GM19372 (cell line): ENCODE measurements around the gene SRPRB.

Experiments used
- ATAC-seq: cut with Tn5 transposase; IDR thresholded peaks from one replicate; pipeline ENCODE4 v1.9.1; 2021; ENCODE audit warnings: mild to moderate bottlenecking, low read depth, moderate library complexity; ENCODE audit not compliant: unreplicated experiment

SRPRB gene, protein sequence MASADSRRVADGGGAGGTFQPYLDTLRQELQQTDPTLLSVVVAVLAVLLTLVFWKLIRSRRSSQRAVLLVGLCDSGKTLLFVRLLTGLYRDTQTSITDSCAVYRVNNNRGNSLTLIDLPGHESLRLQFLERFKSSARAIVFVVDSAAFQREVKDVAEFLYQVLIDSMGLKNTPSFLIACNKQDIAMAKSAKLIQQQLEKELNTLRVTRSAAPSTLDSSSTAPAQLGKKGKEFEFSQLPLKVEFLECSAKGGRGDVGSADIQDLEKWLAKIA

DNA sequence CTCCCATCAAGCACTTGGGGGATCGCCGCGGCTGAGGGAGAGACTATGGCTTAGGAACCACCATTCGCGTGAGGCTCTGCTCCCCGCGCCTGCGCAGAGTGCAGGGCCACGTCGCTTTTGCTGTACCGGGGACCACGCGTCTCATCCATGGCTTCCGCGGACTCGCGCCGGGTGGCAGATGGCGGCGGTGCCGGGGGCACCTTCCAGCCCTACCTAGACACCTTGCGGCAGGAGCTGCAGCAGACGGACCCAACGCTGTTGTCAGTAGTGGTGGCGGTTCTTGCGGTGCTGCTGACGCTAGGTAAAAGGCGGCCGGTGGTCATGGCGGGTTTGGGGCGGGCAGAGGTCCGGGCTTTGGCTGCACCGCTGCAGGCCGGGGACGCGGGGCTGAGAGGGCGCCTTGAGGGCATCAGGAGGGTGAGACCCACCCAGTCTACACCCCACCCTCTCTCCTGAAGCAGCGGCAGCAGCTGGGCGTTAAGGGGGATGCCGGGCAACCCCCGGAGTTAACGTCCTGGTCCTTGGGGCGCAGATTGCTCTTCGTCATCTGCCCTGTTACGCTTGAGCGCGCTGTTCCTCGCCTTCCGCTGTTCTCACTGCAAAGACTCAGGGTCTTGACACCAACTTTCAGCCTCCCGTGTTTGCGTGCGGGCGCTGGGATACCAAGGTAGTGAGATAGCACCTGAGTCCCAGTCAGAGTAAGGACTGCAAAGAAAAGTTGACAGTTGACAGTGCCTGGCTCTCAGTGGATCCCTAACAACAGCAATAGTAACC, at the start of gene SRPRB:
SRPRB (plus strand) TSS at position 114 of the 774 bp plus-strand sequence; CDS start at position 148, 34 bp downstream.
- ATAC-seq, result peak; percentile 98

DNA sequence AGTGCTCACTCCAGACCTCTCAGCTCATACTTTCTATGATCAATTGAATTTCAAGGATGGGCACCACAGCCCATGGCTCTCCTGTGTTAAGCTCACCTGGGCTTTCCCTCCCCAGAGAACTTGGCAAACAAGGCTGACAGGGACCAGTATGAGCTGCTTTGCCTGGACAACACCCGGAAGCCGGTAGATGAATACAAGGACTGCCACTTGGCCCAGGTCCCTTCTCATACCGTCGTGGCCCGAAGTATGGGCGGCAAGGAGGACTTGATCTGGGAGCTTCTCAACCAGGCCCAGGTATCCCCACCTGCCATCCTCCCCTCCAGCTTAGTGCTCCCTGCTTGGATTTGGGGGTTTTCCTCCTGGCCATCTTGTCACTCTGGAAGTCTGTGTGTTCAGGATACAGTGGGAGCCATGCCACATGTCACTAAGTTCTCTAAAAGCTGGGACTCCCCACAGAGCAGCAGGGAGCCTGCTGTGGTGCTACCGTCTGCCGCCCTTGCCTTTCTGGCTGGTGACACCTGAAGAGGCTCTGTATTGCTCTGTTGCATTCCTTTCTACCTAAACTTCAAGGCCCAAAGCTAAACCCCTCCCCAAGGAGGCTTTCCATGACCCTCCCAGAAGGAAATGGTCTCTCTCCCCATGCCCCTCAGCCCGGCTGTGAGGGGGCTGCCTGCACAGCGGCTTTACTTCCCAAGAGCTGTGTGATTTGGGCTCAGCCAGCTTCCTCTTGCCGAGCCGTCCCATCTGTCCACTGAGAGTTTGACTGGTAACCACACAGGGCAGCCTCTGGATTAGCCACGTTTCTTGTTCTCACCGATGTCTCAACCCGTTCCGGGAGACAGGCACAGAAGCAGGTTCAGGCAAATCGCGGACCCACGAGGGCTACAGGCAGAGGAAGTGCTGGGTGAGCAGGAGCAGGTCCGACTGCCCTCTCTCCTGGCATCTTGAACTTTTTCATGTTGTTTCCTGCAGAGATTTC, 48.6 kb upstream of the SRPRB start:
- ATAC-seq, result no peak

DNA sequence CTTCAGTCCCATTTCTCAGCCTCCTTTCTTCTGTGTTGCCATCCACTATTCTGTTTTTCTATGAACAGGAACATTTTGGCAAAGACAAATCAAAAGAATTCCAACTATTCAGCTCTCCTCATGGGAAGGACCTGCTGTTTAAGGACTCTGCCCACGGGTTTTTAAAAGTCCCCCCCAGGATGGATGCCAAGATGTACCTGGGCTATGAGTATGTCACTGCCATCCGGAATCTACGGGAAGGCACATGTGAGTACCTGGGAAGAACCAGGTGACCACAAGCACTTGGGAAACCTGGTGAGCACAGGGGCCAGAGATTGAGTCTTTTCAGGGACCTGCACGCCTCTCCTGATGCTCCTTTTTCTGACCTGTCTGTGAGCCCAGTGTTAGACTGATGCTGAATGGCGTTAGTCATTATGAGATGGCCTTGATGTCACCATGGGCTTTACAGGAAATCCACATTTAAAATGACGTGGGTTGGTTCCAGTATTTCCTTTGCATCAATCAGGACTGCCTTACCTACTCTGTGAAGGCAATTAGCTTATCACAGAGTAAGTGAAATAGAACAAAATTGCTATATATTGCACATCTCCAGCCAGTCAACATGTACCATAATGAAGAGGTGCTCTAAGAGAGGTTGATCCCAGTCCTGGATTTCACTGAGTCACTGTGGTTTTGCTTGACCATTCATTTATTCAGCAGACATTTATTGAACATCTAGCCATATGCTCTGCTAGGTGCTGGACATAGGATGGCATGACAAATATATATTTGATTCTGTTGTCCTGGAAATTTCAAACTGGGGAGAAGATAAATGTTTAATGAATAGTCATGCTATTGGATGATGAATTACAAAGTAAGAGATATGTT, 47.7 kb upstream of the SRPRB start:
- ATAC-seq, result no peak

DNA sequence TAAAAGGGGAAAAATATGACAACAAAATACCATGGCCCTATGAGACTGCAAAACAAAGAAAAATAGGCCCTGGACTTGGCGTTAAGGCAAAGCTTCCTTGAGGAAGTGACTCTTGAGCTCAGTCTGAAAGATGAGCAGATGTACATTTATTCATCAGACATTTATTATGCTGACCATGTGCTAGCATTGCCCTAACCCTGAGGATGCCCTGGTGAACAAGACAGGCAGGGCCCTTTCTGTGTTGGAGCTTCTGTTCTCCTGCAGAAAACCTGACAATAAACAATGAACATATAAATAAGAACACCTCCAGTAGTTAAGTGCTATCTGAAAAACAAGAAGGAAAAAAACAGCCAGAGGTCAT, 47.1 kb upstream of the SRPRB start:
- ATAC-seq, result no peak

DNA sequence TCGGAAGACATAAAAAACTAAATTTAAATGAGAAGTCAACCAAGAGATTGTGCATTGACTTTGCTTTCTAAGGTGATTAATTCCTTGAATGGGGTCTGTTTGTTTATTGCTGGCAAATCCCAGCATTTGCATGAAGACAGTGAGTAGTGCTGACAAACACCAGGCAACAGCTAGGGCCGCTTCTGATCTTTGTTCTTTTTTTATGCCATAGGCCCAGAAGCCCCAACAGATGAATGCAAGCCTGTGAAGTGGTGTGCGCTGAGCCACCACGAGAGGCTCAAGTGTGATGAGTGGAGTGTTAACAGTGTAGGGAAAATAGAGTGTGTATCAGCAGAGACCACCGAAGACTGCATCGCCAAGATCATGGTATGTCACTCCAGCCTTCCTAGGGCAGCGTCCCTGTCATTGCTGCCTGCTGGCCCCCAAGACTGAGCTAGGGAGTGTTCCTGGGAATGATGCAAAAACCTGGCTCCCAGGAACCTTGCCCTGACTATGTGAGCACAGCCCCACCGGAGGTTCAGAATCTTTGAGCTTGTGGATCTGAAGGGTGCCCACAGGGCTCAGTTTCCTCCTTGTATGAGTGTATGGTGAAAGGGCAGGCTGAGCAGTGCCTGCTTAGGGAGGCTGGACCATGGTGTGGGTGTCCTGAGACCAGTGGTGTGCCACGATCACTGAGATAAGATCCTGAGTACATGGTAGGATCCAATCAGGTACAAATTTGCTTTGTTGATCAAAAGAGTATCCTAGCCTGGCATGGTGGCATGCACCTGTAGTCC, 46.5 kb upstream of the SRPRB start:
- no peak for ATAC-seq

DNA sequence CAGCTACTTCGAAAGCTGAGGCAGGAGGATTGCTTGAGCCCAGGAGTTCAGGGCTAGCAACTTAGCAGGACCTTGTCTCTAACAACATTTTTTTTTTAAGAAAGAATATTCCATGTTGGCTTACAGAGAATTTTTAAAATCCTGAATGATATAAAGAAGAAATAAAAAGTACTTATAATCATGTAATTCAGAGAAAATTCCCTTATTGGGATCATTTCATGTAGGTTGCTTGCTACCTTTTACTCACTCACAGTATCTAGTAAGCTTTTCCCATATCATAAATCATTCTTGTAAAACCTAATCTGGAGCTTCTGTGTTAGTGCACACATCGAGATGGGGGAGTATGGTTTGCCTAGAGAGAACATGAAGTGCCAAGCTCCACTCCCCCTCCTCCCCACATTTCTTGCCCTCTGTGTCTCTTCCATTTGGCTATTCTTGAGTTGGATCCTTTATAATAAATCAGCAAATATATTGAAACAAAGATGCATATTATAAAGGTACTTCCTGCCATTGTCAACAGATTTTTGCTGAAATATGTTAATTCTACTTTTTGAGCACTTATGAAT, 45.8 kb upstream of the SRPRB start:
- ATAC-seq, result no peak

DNA sequence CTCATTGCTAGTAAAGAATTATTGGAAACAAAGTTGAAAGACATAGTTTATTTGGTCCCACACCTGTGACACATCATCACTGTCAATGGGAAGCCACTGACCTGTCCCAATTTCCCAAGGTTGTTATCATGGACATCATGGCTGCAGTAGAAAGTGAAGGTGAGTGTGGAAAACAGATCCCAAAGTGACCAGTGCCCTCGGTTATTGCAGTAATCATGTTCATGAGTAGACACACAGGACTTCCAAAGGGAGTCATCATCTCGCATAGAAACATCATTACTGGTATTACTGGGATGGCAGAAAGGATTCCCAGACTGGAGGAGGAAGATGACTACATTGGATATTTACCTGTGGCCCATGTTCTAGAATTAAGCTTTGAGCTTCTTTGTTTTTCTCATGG, 44.7 kb upstream of the SRPRB start:
- no peak for ATAC-seq

DNA sequence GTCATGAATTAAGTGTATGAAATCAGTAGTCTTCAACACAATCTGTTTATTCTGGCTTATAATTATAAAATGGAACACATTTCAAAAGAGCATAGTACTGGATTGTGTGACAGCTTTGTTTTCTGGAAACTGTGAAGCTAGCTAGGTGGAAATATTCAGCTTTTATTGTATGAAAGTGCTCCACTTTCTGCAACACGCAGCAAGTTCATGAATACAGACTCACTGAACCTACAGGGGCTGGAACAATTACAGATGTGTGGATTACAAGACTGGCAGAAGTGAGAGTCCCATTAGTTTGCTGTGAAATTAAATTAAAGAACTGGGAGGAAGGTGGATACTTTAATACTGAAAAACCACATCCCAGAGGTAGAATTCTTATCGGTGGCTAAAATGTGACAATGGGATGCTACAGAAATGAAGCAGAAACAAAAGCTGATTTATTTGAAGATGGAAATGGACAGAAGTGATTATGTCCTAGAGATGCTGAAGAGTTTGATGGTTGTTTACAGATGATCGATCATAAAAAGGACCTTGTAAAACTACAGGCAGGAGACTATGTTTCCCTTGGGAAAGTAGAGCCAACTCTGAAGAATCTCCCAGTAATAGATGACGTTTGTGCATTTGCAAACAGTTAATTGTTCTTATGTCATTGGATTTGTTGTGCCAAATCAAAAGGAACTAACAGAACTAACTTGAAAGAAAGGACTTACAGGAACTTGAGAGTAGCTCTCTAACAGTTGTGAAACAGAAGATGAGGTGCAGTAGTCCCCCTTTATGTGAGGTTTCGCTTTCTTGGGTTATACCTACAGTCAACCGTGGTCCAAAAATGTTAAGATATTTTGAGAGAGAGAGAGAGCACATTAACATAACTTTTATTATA, 43.8 kb upstream of the SRPRB start:
- ATAC-seq, result no peak

DNA sequence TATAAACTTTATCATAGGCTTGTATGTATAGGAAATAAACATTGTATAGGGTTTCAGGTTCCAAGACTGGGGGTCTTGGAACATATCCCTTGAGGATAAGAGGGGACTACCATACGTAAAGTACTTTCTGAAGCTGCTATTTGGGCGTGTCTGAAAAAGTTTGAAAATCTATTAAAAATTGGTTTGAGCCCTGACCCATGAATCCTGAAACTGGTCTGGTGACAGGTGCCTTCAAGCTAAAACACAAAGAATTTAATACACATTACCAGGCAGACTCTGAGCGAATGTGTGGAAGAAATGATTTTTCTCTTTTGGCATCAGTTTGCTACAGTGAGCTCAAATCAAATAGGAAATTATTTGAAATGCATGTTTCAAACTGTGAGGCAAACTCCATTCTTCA, 43.1 kb upstream of the SRPRB start:
- no peak for ATAC-seq

DNA sequence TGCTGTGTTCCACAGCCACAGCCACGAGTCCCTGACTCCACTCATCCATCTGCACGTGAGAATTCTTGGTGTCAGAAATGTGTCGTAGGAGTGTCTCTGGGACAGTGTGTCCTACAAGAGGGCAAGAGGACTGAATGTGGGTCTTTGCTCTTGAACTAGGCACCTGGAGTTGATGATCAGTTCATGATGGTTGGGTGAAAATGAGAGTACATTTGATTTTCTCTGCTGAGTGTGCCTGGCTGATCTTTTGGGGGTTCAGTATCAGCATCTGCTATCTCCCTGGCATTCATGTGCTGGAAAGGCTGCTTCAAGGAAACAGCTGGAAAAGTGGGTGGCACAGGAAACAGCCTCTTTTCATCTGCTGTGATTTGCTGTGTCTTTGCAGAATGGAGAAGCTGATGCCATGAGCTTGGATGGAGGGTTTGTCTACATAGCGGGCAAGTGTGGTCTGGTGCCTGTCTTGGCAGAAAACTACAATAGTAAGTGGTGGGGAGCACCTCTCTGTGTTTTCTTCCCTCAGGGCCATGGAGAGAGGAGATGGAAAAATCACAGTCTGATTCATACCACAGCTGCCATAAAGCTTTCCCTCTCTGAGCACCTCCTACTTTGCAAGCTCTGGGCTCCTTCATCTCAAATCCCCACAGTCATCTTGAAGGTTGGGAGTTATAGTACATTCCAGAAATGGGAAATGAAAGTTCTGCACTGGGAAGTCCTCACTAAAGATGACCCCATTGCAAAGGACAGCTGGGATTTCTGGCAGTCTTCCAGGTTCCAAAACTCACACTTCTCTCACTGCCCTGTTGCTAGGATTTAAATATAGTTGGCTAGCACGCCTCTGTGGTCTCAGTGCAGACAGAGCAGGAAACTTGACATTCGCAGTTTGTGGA, 41.6 kb upstream of the SRPRB start:
- ATAC-seq, result no peak

DNA sequence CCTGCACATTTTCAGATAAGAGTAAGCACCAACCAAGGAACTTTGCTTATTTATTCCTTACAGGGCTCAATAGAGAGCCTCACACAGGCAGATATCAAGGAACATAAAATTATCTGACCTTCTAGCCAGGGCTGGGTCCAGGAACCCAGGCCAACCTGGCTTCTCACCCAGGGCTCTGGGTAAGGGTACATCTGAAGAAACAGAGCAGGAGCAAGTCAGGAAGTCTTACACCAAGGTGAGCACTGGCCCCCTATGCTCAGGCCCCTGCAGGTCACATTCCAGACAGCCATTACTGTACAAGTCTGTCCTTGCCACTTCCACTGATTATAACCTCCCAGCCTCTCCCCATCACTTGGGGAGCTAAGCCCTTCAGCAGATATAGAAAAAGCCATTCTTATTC, 40.4 kb upstream of the SRPRB start:
- ATAC-seq, result no peak

DNA sequence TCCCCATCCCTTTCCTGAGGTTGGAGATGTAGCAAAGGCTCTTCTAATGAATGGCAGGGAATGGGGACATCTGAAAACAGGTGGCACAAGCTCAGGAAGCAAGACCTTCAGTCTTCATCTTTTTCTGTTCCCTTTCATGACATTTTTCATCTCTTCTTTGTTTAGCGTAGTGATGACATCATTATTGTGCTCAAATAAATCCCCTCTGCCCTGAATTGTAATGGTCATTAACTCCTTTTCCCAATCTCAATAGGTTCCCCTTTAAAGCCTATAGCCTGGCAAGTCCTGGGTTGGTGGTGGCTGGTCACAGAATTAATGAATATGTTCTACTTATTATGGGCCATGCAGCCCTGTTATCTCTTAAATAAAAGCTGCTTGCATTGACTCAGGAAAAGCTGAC, 38.0 kb upstream of the SRPRB start:
- ATAC-seq, result no peak

DNA sequence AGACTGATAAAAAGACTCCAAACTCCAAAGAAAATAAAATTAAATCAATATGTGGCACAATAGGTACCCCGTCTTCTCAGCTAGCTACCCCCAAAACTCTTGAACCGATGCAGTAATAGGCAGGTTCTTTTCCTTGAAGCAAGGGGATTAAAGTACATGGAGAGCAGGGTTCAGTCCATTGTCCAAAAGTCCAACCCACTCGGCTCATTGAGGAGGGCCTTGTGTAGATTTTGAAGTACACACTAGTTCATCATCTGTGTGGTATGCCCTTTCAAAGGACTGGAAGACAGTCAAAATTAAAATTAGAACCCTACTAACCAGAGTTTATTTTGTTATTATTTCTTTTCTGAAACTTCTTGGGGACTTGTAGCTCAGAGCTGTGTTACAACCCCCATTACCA, 36.1 kb upstream of the SRPRB start:
- no peak for ATAC-seq

DNA sequence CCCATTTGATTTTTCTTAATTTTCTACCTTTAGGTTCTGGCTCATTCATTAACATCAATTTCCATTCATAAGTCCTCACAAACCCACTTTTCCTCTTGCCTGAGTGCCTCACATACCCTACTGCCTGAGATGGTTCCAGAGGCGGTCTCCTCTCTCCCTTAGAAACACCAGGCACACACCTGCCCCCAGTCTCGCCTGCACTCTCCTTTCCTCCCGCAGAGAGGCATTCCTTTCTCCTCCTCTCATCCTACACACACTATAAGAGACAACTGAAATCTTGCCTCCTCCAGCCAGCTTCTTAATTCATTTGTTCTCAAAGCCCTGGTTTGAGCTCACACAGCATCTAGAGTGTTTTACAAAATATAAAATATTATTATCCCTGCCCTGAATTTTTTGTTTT, 31.9 kb upstream of the SRPRB start:
- no peak for ATAC-seq

DNA sequence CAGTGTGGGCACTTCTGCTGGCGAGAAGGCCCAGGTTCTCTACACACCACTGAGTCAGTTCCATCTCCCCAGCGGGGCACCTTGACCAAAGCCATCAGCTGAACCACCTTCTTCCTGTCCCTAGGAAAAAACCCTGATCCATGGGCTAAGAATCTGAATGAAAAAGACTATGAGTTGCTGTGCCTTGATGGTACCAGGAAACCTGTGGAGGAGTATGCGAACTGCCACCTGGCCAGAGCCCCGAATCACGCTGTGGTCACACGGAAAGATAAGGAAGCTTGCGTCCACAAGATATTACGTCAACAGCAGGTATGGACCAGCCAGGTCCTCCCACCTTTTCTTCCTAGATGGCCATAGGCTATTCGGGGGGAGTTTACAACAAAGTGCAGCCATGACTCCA, 30.3 kb upstream of the SRPRB start:
- no peak for ATAC-seq

DNA sequence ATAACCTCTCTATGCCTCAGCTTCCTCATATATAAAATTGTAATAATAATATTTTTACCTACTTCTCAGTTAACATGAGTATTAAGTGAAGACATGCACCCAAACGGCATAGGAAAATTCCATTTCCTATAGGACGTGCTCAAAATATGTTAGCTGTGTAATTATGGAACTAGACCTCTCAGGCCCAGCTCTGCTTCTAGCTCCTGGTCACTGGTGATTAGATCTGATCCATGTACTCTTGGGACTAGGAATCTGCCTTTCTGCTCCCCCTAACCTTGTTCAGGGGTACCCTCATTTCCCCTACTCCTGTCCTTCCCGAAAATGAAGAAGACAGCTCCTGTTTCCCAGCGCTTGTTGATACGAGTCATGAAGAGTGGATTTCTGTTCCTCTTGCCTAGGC, 29.8 kb upstream of the SRPRB start:
- ATAC-seq, result no peak

DNA sequence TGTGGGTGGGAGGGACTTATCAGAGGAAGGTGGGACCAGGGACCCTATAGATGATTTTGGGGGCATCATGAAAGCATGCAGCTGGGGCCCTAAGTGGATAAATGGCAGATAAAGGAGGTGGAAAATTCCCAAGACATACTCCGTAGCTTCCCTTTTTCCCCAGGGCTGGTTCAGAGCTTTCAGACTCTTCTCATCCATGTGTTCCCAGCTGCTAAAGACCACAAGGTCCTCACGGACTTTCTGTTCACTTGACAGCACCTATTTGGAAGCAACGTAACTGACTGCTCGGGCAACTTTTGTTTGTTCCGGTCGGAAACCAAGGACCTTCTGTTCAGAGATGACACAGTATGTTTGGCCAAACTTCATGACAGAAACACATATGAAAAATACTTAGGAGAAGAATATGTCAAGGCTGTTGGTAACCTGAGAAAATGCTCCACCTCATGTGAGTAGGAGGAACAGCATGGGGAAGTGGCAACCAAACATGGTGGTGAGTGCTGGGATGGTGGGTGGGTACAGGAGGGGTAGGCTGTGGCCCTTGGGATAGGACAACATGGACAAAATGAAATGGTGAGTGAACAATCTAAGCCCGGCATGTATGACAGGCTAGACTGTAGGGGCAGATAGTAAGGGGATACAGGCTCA, 28.7 kb upstream of the SRPRB start:
- ATAC-seq, result no peak
